ENCODE measurements around the gene LRMDA.
"Not testable (repeated sequence)": the region's sequence is repeated elsewhere in the genome, so short reads cannot be mapped to it uniquely, and the experiment has no call there.

The LRMDA gene

GRCh38 chr10:75616874-75617478 lies 185.6 kb downstream of the LRMDA start:
- no peak for DNase-seq

GRCh38 chr10:75617485-75618155 lies 186.2 kb downstream of the LRMDA start:
- no peak for DNase-seq

- DNase-seq: no peak
Observed at GRCh38 chr10:75619635-75620034, 188.2 kb downstream of the LRMDA start.

GRCh38 chr10:75620356-75620755 lies 188.9 kb downstream of the LRMDA start:
- no peak for DNase-seq

- DNase-seq: not testable (repeated sequence)
Observed at GRCh38 chr10:75621003-75621402, 189.6 kb downstream of the LRMDA start.

GRCh38 chr10:75622503-75622902 lies 191.1 kb downstream of the LRMDA start:
- DNase-seq: no peak

GRCh38 chr10:75623310-75624093 lies 192.1 kb downstream of the LRMDA start:
- no peak for DNase-seq

GRCh38 chr10:75624638-75625037 lies 193.2 kb downstream of the LRMDA start:
- no peak for DNase-seq

- DNase-seq: no peak
Observed at GRCh38 chr10:75630746-75631145, 199.3 kb downstream of the LRMDA start.

GRCh38 chr10:75632805-75633462 lies 201.5 kb downstream of the LRMDA start:
- DNase-seq: no peak

GRCh38 chr10:75633568-75633967 lies 202.1 kb downstream of the LRMDA start:
- DNase-seq: no peak

- no peak for DNase-seq
Observed at GRCh38 chr10:75634947-75635346, 203.5 kb downstream of the LRMDA start.

- DNase-seq: no peak
Observed at GRCh38 chr10:75638752-75639151, 207.3 kb downstream of the LRMDA start.

- no peak for DNase-seq
Observed at GRCh38 chr10:75639736-75640135, 208.3 kb downstream of the LRMDA start.

GRCh38 chr10:75640381-75640780 lies 209.0 kb downstream of the LRMDA start:
- DNase-seq: no peak

GRCh38 chr10:75640803-75641202 lies 209.4 kb downstream of the LRMDA start:
- DNase-seq: no peak

GRCh38 chr10:75643405-75643804 lies 212.0 kb downstream of the LRMDA start:
- no peak for DNase-seq

GRCh38 chr10:75643944-75644692 lies 212.7 kb downstream of the LRMDA start:
- no peak for DNase-seq

GRCh38 chr10:75645704-75646103 lies 214.3 kb downstream of the LRMDA start:
- no peak for DNase-seq

- DNase-seq: no peak
Observed at GRCh38 chr10:75646218-75646915, 214.9 kb downstream of the LRMDA start.

- no peak for DNase-seq
Observed at GRCh38 chr10:75646916-75647315, 215.5 kb downstream of the LRMDA start.

- DNase-seq: no peak
Observed at GRCh38 chr10:75647675-75648074, 216.3 kb downstream of the LRMDA start.

Measured in NK-92 treated with Interleukin-12 subunit alpha and Interleukin-12 subunit beta, amount 100 ng/mL, for 24 hours (cell line).